Vagina (tissue), 2 donors: ENCODE results near the gene SLC25A15. TPM values are rescaled to one million over a fixed set of nuclear protein-coding genes. Genes with fewer than 3 reads are reported as not detected.

Experiments
- DNase-seq, 2 donors: peaks; one replicate each; pipeline ENCODE4 v3.0.0-alpha.2; 2017; ENCODE audit errors: extremely low spot score in 2 of 2
- H3K27ac ChIP-seq: fragments of 200-600 bp; sonication (generic); one replicate; pipeline ENCODE4 v1.5.1; 2019
- H3K27me3 ChIP-seq: fragments of 200-600 bp; sonication (generic); one replicate; pipeline ENCODE4 v1.5.1; 2019
- H3K36me3 ChIP-seq, 2 donors: fragments of 200-600 bp; sonication (generic); one replicate each; pipeline ENCODE4 v1.5.1; 2017 to 2019
- H3K4me1 ChIP-seq: fragments of 200-600 bp; sonication (generic); one replicate; pipeline ENCODE4 v1.5.1; 2019
- H3K4me3 ChIP-seq, 2 donors: fragments of 200-600 bp; sonication (generic); 1 replicate in 1 of 2; 2 replicates in 1 of 2; pipeline ENCODE4 v1.5.1; 2016 to 2019
- H3K9me3 ChIP-seq: fragments of 200-600 bp; sonication (generic); one replicate; pipeline ENCODE4 v1.5.1; 2019
- CTCF ChIP-seq, 3 experiments: fragments of 450-650 bp in 2 of 3; fragments of 200-600 bp in 1 of 3; sonication (generic) in 1 of 3; IDR thresholded peaks; one replicate each; pipeline ENCODE4 v1.5.1; 2017 to 2019; ENCODE audit warnings: antibody characterized with exemption in 3 of 3, mild to moderate bottlenecking in 2 of 3, moderate library complexity in 2 of 3
- POLR2A ChIP-seq, 2 donors: fragments of 450-650 bp; IDR thresholded peaks; one replicate each; pipeline ENCODE4 v1.6.1; 2017; ENCODE audit warnings: antibody characterized with exemption in 2 of 2, mild to moderate bottlenecking in 2 of 2, moderate library complexity in 2 of 2
- POLR2AphosphoS5 ChIP-seq, 2 donors: sonication (generic); formaldehyde crosslinking; IDR thresholded peaks; one replicate each; pipeline ENCODE4 v1.9.0; 2017; ENCODE audit warnings: antibody characterized with exemption in 2 of 2, mild to moderate bottlenecking in 2 of 2, low read depth in 1 of 2; ENCODE audit not compliant: insufficient read depth in 1 of 2
- intact Hi-C: fragments of 100-400 bp; cut with DNase I; formaldehyde crosslinking; loops from one replicate; pipeline ENCODE4 v1.15.1; 2023
- total RNA-seq: library from RNA; depleted of rRNA; stranded (reverse); fragments of >200 nt; gene quantifications from one replicate; pipeline ENCODE4 v1.2.3, GENCODE V29; 2016

The SLC25A15 gene
- total RNA-seq, 1 donor from 2014 or later, result 7.1 TPM

- Histone ChIP-seq H3K4me3 (no peak overlapping the region), H3K4me1 (no peaks in the 10 kb centered on the region), H3K27ac (no peak overlapping the region), H3K27me3 (no peaks in the 10 kb centered on the region), H3K36me3 (peaks cover 0 to 14% of the 10 kb centered on the region in 2 donors), H3K9me3 (no peaks in the 10 kb centered on the region)
- intact Hi-C loops, result no loop called here
- DNase-seq, result no peak
- TF ChIP-seq POLR2AphosphoS5 (IDR thresholded peaks at IDR 0.05; ENCODE audit: insufficient read depth in 1 of 2, low read depth in 1 of 2), result no peak
- no peak for TF ChIP-seq CTCF (IDR thresholded peaks at IDR 0.05)
- no peak for TF ChIP-seq POLR2A (IDR thresholded peaks at IDR 0.05)
These were observed 23.5 kb downstream of the SLC25A15 start for GRCh38 chr13:40812724-40813445.

GRCh38 chr13:40813667-40814454, 24.4 kb downstream of the SLC25A15 start:
- no peaks in the 10 kb centered on the region for H3K27me3 ChIP-seq
- no peak overlapping the region for H3K4me3 ChIP-seq
- no peak for DNase-seq
- peaks cover 0 to 10% of the 10 kb centered on the region in 2 donors for H3K36me3 ChIP-seq
- TF ChIP-seq CTCF (IDR thresholded peaks at IDR 0.05) (no peak), POLR2AphosphoS5 (IDR thresholded peaks at IDR 0.05; ENCODE audit: insufficient read depth in 1 of 2, low read depth in 1 of 2) (no peak), POLR2A (IDR thresholded peaks at IDR 0.05) (no peak)
- intact Hi-C loops, result no loop called here
- H3K4me1 ChIP-seq, result no peaks in the 10 kb centered on the region
- H3K9me3 ChIP-seq, result no peaks in the 10 kb centered on the region
- no peak overlapping the region for H3K27ac ChIP-seq

GRCh38 chr13:40814803-40815202, 25.4 kb downstream of the SLC25A15 start:
- intact Hi-C loops, result no loop called here
- DNase-seq, result no peak
- Histone ChIP-seq H3K9me3 (no peaks in the 10 kb centered on the region), H3K27ac (no peak overlapping the region), H3K4me3 (no peak overlapping the region), H3K4me1 (no peaks in the 10 kb centered on the region), H3K27me3 (no peaks in the 10 kb centered on the region), H3K36me3 (peaks cover 0 to 4% of the 10 kb centered on the region in 2 donors)
- no peak for TF ChIP-seq POLR2A (IDR thresholded peaks at IDR 0.05)
- no peak for TF ChIP-seq POLR2AphosphoS5 (IDR thresholded peaks at IDR 0.05; ENCODE audit: insufficient read depth in 1 of 2, low read depth in 1 of 2)
- TF ChIP-seq CTCF (IDR thresholded peaks at IDR 0.05), result no peak

GRCh38 chr13:40818926-40819325, 29.5 kb downstream of the SLC25A15 start:
- no peaks in the 10 kb centered on the region for H3K4me1 ChIP-seq
- no peak overlapping the region for H3K4me3 ChIP-seq
- H3K27ac ChIP-seq, result no peak overlapping the region
- H3K9me3 ChIP-seq, result no peaks in the 10 kb centered on the region
- no peak for TF ChIP-seq POLR2AphosphoS5 (IDR thresholded peaks at IDR 0.05; ENCODE audit: insufficient read depth in 1 of 2, low read depth in 1 of 2)
- TF ChIP-seq POLR2A (IDR thresholded peaks at IDR 0.05), result no peak
- TF ChIP-seq CTCF (IDR thresholded peaks at IDR 0.05), result no peak
- H3K27me3 ChIP-seq, result no peaks in the 10 kb centered on the region
- no peaks in the 10 kb centered on the region for H3K36me3 ChIP-seq
- no peak for DNase-seq
- intact Hi-C loops, result no loop called here
